ENCODE data around the gene C9orf72. TPM values are rescaled to one million over a fixed set of nuclear protein-coding genes. Genes with fewer than 3 reads are reported as not detected.

Gene C9orf72
- total and polyA plus RNA-seq, 2 of the 8 experiments (the other 6 are each of a cell fraction or from before 2014, with no cell fraction given), result 7.2 to 17.5 TPM

GRCh38 chr9:27572918-27573633, at the start of gene C9orf72 (continued):
- TF ChIP-seq, protein P1, sequence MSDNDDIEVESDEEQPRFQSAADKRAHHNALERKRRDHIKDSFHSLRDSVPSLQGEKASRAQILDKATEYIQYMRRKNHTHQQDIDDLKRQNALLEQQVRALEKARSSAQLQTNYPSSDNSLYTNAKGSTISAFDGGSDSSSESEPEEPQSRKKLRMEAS (IDR thresholded peaks at IDR 0.05), result peak; percentile 16; the same call in 1 of the 2 replicates
- TF ChIP-seq TAF7 (optimal IDR thresholded peaks at IDR 0.05; ENCODE audit: borderline replicate concordance, low read depth, low read length) (peak; percentile 80), GTF2F1 (IDR thresholded peaks at IDR 0.05; ENCODE audit: borderline replicate concordance, low read depth, low read length) (no peak), SP1 (IDR thresholded peaks at IDR 0.05; ENCODE audit: low read depth, low read length) (no peak), RAD21 (IDR thresholded peaks at IDR 0.05 in 1 of 2, conservative IDR thresholded peaks at IDR 0.05 in 1 of 2; ENCODE audit: low read depth in 2 of 2, low read length in 2 of 2) (peak in 1 of 2 experiments; percentile 1; a peak in 1 of 4 replicates), CREB1 (IDR thresholded peaks at IDR 0.05) (0 out of 2 replicates have a peak, but pooled peaks have one; percentile 11), RBBP5 (IDR thresholded peaks at IDR 0.05; ENCODE audit: borderline replicate concordance, low read depth, low read length) (peak; percentile 57; the same call in 1 of the 2 replicates), EGR1 (IDR thresholded peaks at IDR 0.05; ENCODE audit: borderline replicate concordance, low read depth, low read length) (no peak), JUND (IDR thresholded peaks at IDR 0.05; ENCODE audit: low read length) (no peak), PHF8 (conservative IDR thresholded peaks at IDR 0.05; ENCODE audit: low read depth, low read length) (peak; percentile 90), RXRA (IDR thresholded peaks at IDR 0.05; ENCODE audit: insufficient read depth, low read depth, low read length) (no peak), ASH2L (IDR thresholded peaks at IDR 0.05; ENCODE audit: low read length) (peak; percentile 14)
- TF ChIP-seq, protein P2, sequence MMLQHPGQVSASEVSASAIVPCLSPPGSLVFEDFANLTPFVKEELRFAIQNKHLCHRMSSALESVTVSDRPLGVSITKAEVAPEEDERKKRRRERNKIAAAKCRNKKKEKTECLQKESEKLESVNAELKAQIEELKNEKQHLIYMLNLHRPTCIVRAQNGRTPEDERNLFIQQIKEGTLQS (IDR thresholded peaks at IDR 0.05; ENCODE audit: insufficient read depth, low read depth, low read length), result no peak
- TF ChIP-seq, protein P3, sequence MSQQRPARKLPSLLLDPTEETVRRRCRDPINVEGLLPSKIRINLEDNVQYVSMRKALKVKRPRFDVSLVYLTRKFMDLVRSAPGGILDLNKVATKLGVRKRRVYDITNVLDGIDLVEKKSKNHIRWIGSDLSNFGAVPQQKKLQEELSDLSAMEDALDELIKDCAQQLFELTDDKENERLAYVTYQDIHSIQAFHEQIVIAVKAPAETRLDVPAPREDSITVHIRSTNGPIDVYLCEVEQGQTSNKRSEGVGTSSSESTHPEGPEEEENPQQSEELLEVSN (IDR thresholded peaks at IDR 0.05), result peak; percentile 44; the same call in 1 of the 2 replicates
